GM12878 (cell line): ENCODE data around the gene FAM120B. TPM values are rescaled to one million over a fixed set of nuclear protein-coding genes. Genes with fewer than 3 reads are reported as not detected.

Experiments
- ATAC-seq: fragments of 200-7000 bp; cut with Tn5 transposase; 3 replicates; pipeline ENCODE4 v1.9.1; 2020; ENCODE audit warnings: mild to moderate bottlenecking, moderate library complexity
- BruUV-seq: library from RNA; stranded (reverse); fragments of 400-500 nt; replicated peaks from 2 replicates; lab custom pipeline; 2021; lab: Mats Ljungman, UMichigan
- CTCF ChIA-PET: fragments of 300-600 bp; sonication (Branson Sonifier 250); formaldehyde crosslinking; extraction: SDS; loops from one replicate; lab custom pipeline; 2021; ENCODE audit warnings: inconsistent platforms; lab: Yijun Ruan, JAX
- POLR2A ChIA-PET: fragments of 350-600 bp; formaldehyde crosslinking; extraction: SDS; loops from one replicate; lab custom pipeline; 2021; ENCODE audit warnings: inconsistent platforms; lab: Charles Lee
- RAD21 ChIA-PET: fragments of 300-600 bp; sonication (Branson Sonifier 250); formaldehyde crosslinking; loops from one replicate; lab custom pipeline; 2023; ENCODE audit warnings: antibody characterized with exemption; ENCODE audit not compliant: unreplicated experiment; lab: Charles Lee
- SMC1A ChIA-PET: fragments of 300-600 bp; sonication (Branson Sonifier 250); formaldehyde crosslinking; loops from one replicate; lab custom pipeline; 2023; ENCODE audit not compliant: unreplicated experiment, uncharacterized antibody; lab: Charles Lee
- DNase-seq: peaks from one replicate; pipeline ENCODE4 v3.0.0-alpha.2; 2011; ENCODE audit warnings: low read depth, low spot score
- FAIRE-seq: peaks from 3 replicates; lab custom pipeline; 2011; peaks lifted over from hg19 to GRCh38; lab: Jason Lieb, UNC
- H2AFZ ChIP-seq: 2 replicates; pipeline ENCODE4 v1.6.0; 2011; ENCODE audit warnings: low read depth, low read length, control low read depth; ENCODE audit not compliant: control insufficient read depth
- H3K27ac ChIP-seq: 2 replicates; pipeline ENCODE4 v1.5.1; 2011; ENCODE audit warnings: control low read depth; ENCODE audit not compliant: control insufficient read depth, insufficient read depth
- H3K27me3 ChIP-seq, 2 experiments: replicated peaks in 1 of 2; 2 replicates each; pipeline versions ENCODE4 v1.6.0 to v1.6.1; 2011; ENCODE audit warnings: low read length in 1 of 2; ENCODE audit not compliant: control insufficient read depth in 2 of 2, insufficient read depth in 2 of 2
- H3K36me3 ChIP-seq, 2 experiments: 2 replicates each; pipeline ENCODE4 v1.5.1; 2011; ENCODE audit warnings: low read length in 1 of 2; ENCODE audit not compliant: control insufficient read depth in 2 of 2, insufficient read depth in 2 of 2
- H3K4me1 ChIP-seq: 2 replicates; pipeline ENCODE4 v1.6.1; 2011; ENCODE audit warnings: mild to moderate bottlenecking, low read length, moderate library complexity, mixed read lengths; ENCODE audit not compliant: control insufficient read depth, insufficient read depth
- H3K4me2 ChIP-seq: 2 replicates; pipeline ENCODE4 v1.6.0; 2011; ENCODE audit warnings: control low read depth; ENCODE audit not compliant: control insufficient read depth, insufficient read depth
- H3K4me3 ChIP-seq: fragments of 200-600 bp; sonication (generic); 2 replicates; pipeline ENCODE4 v1.5.1; 2016
- H3K79me2 ChIP-seq: 2 replicates; pipeline ENCODE4 v1.6.0; 2011; ENCODE audit warnings: low read length; ENCODE audit not compliant: control insufficient read depth, insufficient read depth
- H3K9ac ChIP-seq: 2 replicates; pipeline ENCODE4 v1.8.0; 2011; ENCODE audit warnings: low read length, control low read depth, mixed read lengths; ENCODE audit not compliant: control insufficient read depth, insufficient read depth
- H3K9me3 ChIP-seq: replicated peaks from 3 replicates; pipeline ENCODE4 v1.5.1; 2011; ENCODE audit warnings: mild to moderate bottlenecking, low read length; ENCODE audit not compliant: control insufficient read depth, insufficient read depth
- H4K20me1 ChIP-seq: 2 replicates; pipeline ENCODE4 v1.6.0; 2011; ENCODE audit not compliant: control insufficient read depth, insufficient read depth
- E4F1 ChIP-seq: fragments of 450-650 bp; IDR thresholded peaks from 2 replicates; pipeline ENCODE4 v1.6.1; 2018; ENCODE audit warnings: borderline replicate concordance, mild to moderate bottlenecking; ENCODE audit not compliant: partially characterized antibody
- EED ChIP-seq: sonication (generic); IDR thresholded peaks from 2 replicates; pipeline ENCODE4 v1.6.1; 2016; ENCODE audit warnings: antibody characterized with exemption, low read depth
- MTA2 ChIP-seq: fragments of 450-650 bp; IDR thresholded peaks from 2 replicates; pipeline ENCODE4 v1.6.1; 2016; ENCODE audit warnings: low read depth, mild to moderate bottlenecking, moderate library complexity
- MYB ChIP-seq: fragments of 150-350 bp; IDR thresholded peaks from 2 replicates; pipeline ENCODE4 v1.6.1; 2014; ENCODE audit warnings: mild to moderate bottlenecking, low read depth, low read length, borderline replicate concordance
- NFYA ChIP-seq: IDR thresholded peaks from 2 replicates; pipeline ENCODE4 v1.6.1; 2011; ENCODE audit warnings: low read depth, mild to moderate bottlenecking, low read length, improper control_type of control experiment, borderline replicate concordance
- NRF1 ChIP-seq: conservative IDR thresholded peaks from 2 replicates; pipeline ENCODE4 v1.6.1; 2011; ENCODE audit warnings: mild to moderate bottlenecking, low read depth, low read length, improper control_type of control experiment
- POU2F2 ChIP-seq: IDR thresholded peaks from 3 replicates; pipeline ENCODE4 v1.6.1; 2011; ENCODE audit warnings: low read depth, mild to moderate bottlenecking, low read length, borderline replicate concordance
- USF1 ChIP-seq: IDR thresholded peaks from 2 replicates; pipeline ENCODE4 v1.6.1; 2011; ENCODE audit warnings: borderline replicate concordance, low read depth, mild to moderate bottlenecking, moderate library complexity, mixed read lengths, low read length; ENCODE audit not compliant: insufficient read depth; ENCODE audit errors: extremely low read length
- ZBTB4 ChIP-seq: fragments of 450-650 bp; formaldehyde crosslinking; IDR thresholded peaks from 2 replicates; pipeline ENCODE4 v1.4.0; 2022; ENCODE audit warnings: mild to moderate bottlenecking, moderate library complexity
- ZSCAN29 ChIP-seq: fragments of 450-650 bp; IDR thresholded peaks from 2 replicates; pipeline ENCODE4 v1.6.1; 2017; ENCODE audit warnings: mild to moderate bottlenecking, moderate library complexity
- WGBS: methylation state at CpG from one replicate; pipeline ENCODE4 v1.1.6; 2016; ENCODE audit warnings: low lambda C conversion rate; ENCODE audit not compliant: insufficient replicate concordance, insufficient coverage; ENCODE audit errors: missing lambda C conversion rate; 5-methylcytosine and 5-hydroxymethylcytosine counted together
- in situ Hi-C: fragments of 300-500 bp; cut with MboI; formaldehyde crosslinking; loops from 9 replicates; pipeline ENCODE4 v1.14.3; 2018; ENCODE audit warnings: mixed read lengths
- intact Hi-C: fragments of 100-400 bp; cut with micrococcal nuclease; formaldehyde crosslinking; loops from one replicate; pipeline ENCODE4 v1.14.2; 2022; ENCODE audit not compliant: unreplicated experiment
- polyA plus RNA-seq, 11 experiments: library from polyadenylated mRNA; depleted of rRNA in 4 of 11; unstranded in 6 of 11; stranded (reverse) in 5 of 11; fragments of >200 nt; fragmentation: Nextera tagmentation in 4 of 11; fragmentation: Illumina TruSeq in 1 of 11; extraction: Ambion mirVana in 4 of 11; extraction: Trizol in 1 of 11; gene quantifications; 1 replicate in 1 of 11; 2 replicates in 10 of 11; pipeline versions ENCODE4 v1.2.1 to v1.2.3, GENCODE V29; 2011 to 2016; ENCODE audit warnings: inconsistent platforms in 2 of 11, missing spikeins in 2 of 11, low read depth in 1 of 11
- total RNA-seq, 4 experiments: library from RNA; depleted of rRNA in 3 of 4; stranded (reverse); fragments of >200 nt in 3 of 4; fragmentation: Illumina TruSeq in 1 of 4; extraction: Trizol in 1 of 4; gene quantifications; 2 replicates each; pipeline versions ENCODE4 v1.2.1 to v1.2.3, GENCODE V29; 2013 to 2021

FAM120B gene
- total and polyA plus RNA-seq, 10 of the 15 experiments (the other 5 are each of a cell fraction or from before 2014, with no cell fraction given), result 3.3 to 21.6 (median 15.3) TPM

GRCh38 chr6:170292407-170293158 is 14.0 kb upstream of the FAM120B start (continued):
- TF ChIP-seq POU2F2 (no peak), ZSCAN29 (no peak), EED (no peak), USF1 (peak; percentile 75), MTA2 (no peak)
- TF ChIP-seq, all 136 proteins: peak for 4

- ChIA-PET RAD21 (interaction anchor here (0.6 to 2.1 kb wide), 4 partner anchors 25 to 1116 kb away, joined by 3 to 11 read pairs (median 6); no protein-coding TSS in a partner anchor), SMC1A (interaction anchor here (0.6 to 2.1 kb wide), 6 partner anchors 12 to 543 kb away, joined by 3 to 7 read pairs (median 4); no protein-coding TSS in a partner anchor), CTCF (interaction anchor here (1.1 to 1.6 kb wide), 6 partner anchors 11 to 235 kb away, joined by 3 to 4 read pairs (median 3); no protein-coding TSS in a partner anchor), POLR2A (interaction anchor here (0.6 kb wide), 1 partner anchor 592 kb away, joined by 4 read pairs; the partner anchor contains the start of genes C6orf120 and WDR27)
- H3K4me1 ChIP-seq, result peaks cover 27% of the 10 kb centered on the region
- ATAC-seq, result no peak
- peaks cover 13 to 39% of the 10 kb centered on the region in 2 experiments for H3K27me3 ChIP-seq
- no peak for FAIRE-seq
- H4K20me1 ChIP-seq, result no peaks in the 10 kb centered on the region
- intact Hi-C loops, result loop anchor here (10.0 kb wide), 1 partner anchor 459 kb away; no protein-coding TSS in a partner anchor
- H3K79me2 ChIP-seq, result no peaks in the 10 kb centered on the region
- H3K9ac ChIP-seq, result no peak overlapping the region
- BruUV-seq, result no TSS peak
- 41% methylated on average over 23 of the region's 23 CpGs for WGBS
- H3K4me2 ChIP-seq, result no peak overlapping the region
- no peak overlapping the region for H3K27ac ChIP-seq
- H3K9me3 ChIP-seq, result no peaks in the 10 kb centered on the region
- no peak overlapping the region for H3K4me3 ChIP-seq
- no peaks in the 10 kb centered on the region for H3K36me3 ChIP-seq
- in situ Hi-C loops, result no loop called here
- no peak for DNase-seq
- no peak overlapping the region for H2AFZ ChIP-seq
- no peak for TF ChIP-seq E4F1
- no peak for TF ChIP-seq NFYA
- no peak for TF ChIP-seq NRF1
- TF ChIP-seq MYB, result no peak
- no peak for TF ChIP-seq ZBTB4 (CRISPR knock-in tag)
Measured at GRCh38 chr6:170293341-170294231, 13.0 kb upstream of the FAM120B start.
